ENCODE results near the gene ECE2.
A peak's percentile ranks its signal among the peaks of the same experiment; 100 is the strongest.
"Not testable (repeated sequence)": the region's sequence is repeated elsewhere in the genome, so short reads cannot be mapped to it uniquely, and the experiment has no call there.

Gene ECE2

GRCh38 chr3:184259878-184260723 lies 15.7 kb upstream of the ECE2 start:
- H3K9me3 ChIP-seq (ENCODE audit: insufficient read depth, low read depth, low read length), result no peaks in the 10 kb centered on the region
- H3K4me3 ChIP-seq (ENCODE audit: low read length), result peak overlapping the region; percentile 70
- peaks cover 64% of the 10 kb centered on the region for H3K27me3 ChIP-seq (ENCODE audit: insufficient read depth, low read length)
- 1% methylated on average over 91 of the region's 91 CpGs for WGBS
- H3K27ac ChIP-seq (ENCODE audit: low read depth, low read length), result no peak overlapping the region
- 0 out of 2 replicates have a peak overlapping the region, but pooled peaks have one; percentile 47 for H3K9ac ChIP-seq (ENCODE audit: low read depth, low read length)
- no peaks in the 10 kb centered on the region for H3K36me3 ChIP-seq (ENCODE audit: insufficient read depth, low read length)
- no peaks in the 10 kb centered on the region for H3K4me1 ChIP-seq (ENCODE audit: insufficient read depth, low read length)

GRCh38 chr3:184260724-184261269 lies 15.0 kb upstream of the ECE2 start:
- peak overlapping the region; percentile 70 for H3K4me3 ChIP-seq (ENCODE audit: low read length)

GRCh38 chr3:184261270-184261853 lies 14.5 kb upstream of the ECE2 start, which contains the start of gene CAMK2N2:
Gene CAMK2N2, minus strand, starts transcription at chr3:184261553. Its CDS starts 268 bp downstream, at chr3:184261285.
- Histone ChIP-seq H3K27me3 (ENCODE audit: insufficient read depth, low read length) (peaks cover 68% of the 10 kb centered on the region), H3K36me3 (ENCODE audit: insufficient read depth, low read length) (no peaks in the 10 kb centered on the region), H3K4me1 (ENCODE audit: insufficient read depth, low read length) (no peaks in the 10 kb centered on the region), H3K27ac (ENCODE audit: low read depth, low read length) (no peak within 1 kb of the TSS), H3K4me3 (ENCODE audit: low read length) (peak within 1 kb of the TSS; percentile 70), H3K9ac (ENCODE audit: low read depth, low read length) (peak within 1 kb of the TSS; percentile 47; the same call in 1 of the 2 replicates), H3K9me3 (ENCODE audit: insufficient read depth, low read depth, low read length) (no peaks in the 10 kb centered on the region)
- under 1% methylated on average over 66 of the region's 67 CpGs for WGBS

More at GRCh38 chr3:184260724-184261269, 15.0 kb upstream of the ECE2 start:
- H3K27me3 ChIP-seq (ENCODE audit: insufficient read depth, low read length), result peaks cover 68% of the 10 kb centered on the region
- 0 out of 2 replicates have a peak overlapping the region, but pooled peaks have one; percentile 47 for H3K9ac ChIP-seq (ENCODE audit: low read depth, low read length)
- WGBS, result under 1% methylated on average over 49 of the region's 49 CpGs
- no peak overlapping the region for H3K27ac ChIP-seq (ENCODE audit: low read depth, low read length)
- H3K4me1 ChIP-seq (ENCODE audit: insufficient read depth, low read length), result no peaks in the 10 kb centered on the region
- H3K9me3 ChIP-seq (ENCODE audit: insufficient read depth, low read depth, low read length), result no peaks in the 10 kb centered on the region
- no peaks in the 10 kb centered on the region for H3K36me3 ChIP-seq (ENCODE audit: insufficient read depth, low read length)

- peak overlapping the region; percentile 70 for H3K4me3 ChIP-seq (ENCODE audit: low read length)
- H3K36me3 ChIP-seq (ENCODE audit: insufficient read depth, low read length), result no peaks in the 10 kb centered on the region
- WGBS, result 1% methylated on average over 66 of the region's 66 CpGs
- H3K9ac ChIP-seq (ENCODE audit: low read depth, low read length), result peak overlapping the region; percentile 19; the same call in 1 of the 2 replicates
- H3K4me1 ChIP-seq (ENCODE audit: insufficient read depth, low read length), result no peaks in the 10 kb centered on the region
- H3K27ac ChIP-seq (ENCODE audit: low read depth, low read length), result no peak overlapping the region
- no peaks in the 10 kb centered on the region for H3K9me3 ChIP-seq (ENCODE audit: insufficient read depth, low read depth, low read length)
- H3K27me3 ChIP-seq (ENCODE audit: insufficient read depth, low read length), result peaks cover 68% of the 10 kb centered on the region
Observed at GRCh38 chr3:184261854-184262763, 13.7 kb upstream of the ECE2 start.

GRCh38 chr3:184262764-184263179 lies 13.1 kb upstream of the ECE2 start:
- Histone ChIP-seq H3K9ac (ENCODE audit: low read depth, low read length) (no peak overlapping the region), H3K27ac (ENCODE audit: low read depth, low read length) (no peak overlapping the region), H3K9me3 (ENCODE audit: insufficient read depth, low read depth, low read length) (no peaks in the 10 kb centered on the region), H3K27me3 (ENCODE audit: insufficient read depth, low read length) (peaks cover 67% of the 10 kb centered on the region), H3K4me1 (ENCODE audit: insufficient read depth, low read length) (no peaks in the 10 kb centered on the region), H3K36me3 (ENCODE audit: insufficient read depth, low read length) (no peaks in the 10 kb centered on the region), H3K4me3 (ENCODE audit: low read length) (peak overlapping the region; percentile 70)
- WGBS, result 23% methylated on average over 15 of the region's 15 CpGs

- not testable (repeated sequence) for H3K4me3 ChIP-seq (ENCODE audit: low read length); H3K4me1 ChIP-seq (ENCODE audit: insufficient read depth, low read length); H3K9me3 ChIP-seq (ENCODE audit: insufficient read depth, low read depth, low read length); H3K36me3 ChIP-seq (ENCODE audit: insufficient read depth, low read length); H3K9ac ChIP-seq (ENCODE audit: low read depth, low read length); H3K27ac ChIP-seq (ENCODE audit: low read depth, low read length)
- peaks cover 30% of the 10 kb centered on the region for H3K27me3 ChIP-seq (ENCODE audit: insufficient read depth, low read length)
- 73% methylated on average over 1 of the region's 1 CpG for WGBS
Observed at GRCh38 chr3:184267249-184267648, 8.6 kb upstream of the ECE2 start.

GRCh38 chr3:184272269-184272668 lies 3.6 kb upstream of the ECE2 start:
- H3K27ac ChIP-seq (ENCODE audit: low read depth, low read length), result no peak overlapping the region
- 74% methylated on average over 1 of the region's 1 CpG for WGBS
- H3K9ac ChIP-seq (ENCODE audit: low read depth, low read length), result no peak overlapping the region
- no peaks in the 10 kb centered on the region for H3K36me3 ChIP-seq (ENCODE audit: insufficient read depth, low read length)
- peaks cover 3% of the 10 kb centered on the region; the same call in 1 of the 2 replicates for H3K4me1 ChIP-seq (ENCODE audit: insufficient read depth, low read length)
- H3K4me3 ChIP-seq (ENCODE audit: low read length), result no peak overlapping the region
- no peaks in the 10 kb centered on the region for H3K9me3 ChIP-seq (ENCODE audit: insufficient read depth, low read depth, low read length)
- peaks cover 29% of the 10 kb centered on the region for H3K27me3 ChIP-seq (ENCODE audit: insufficient read depth, low read length)

- Histone ChIP-seq H3K27me3 (ENCODE audit: insufficient read depth, low read length) (peaks cover 42% of the 10 kb centered on the region), H3K4me1 (ENCODE audit: insufficient read depth, low read length) (peaks cover 3% of the 10 kb centered on the region; the same call in 1 of the 2 replicates), H3K36me3 (ENCODE audit: insufficient read depth, low read length) (no peaks in the 10 kb centered on the region), H3K9me3 (ENCODE audit: insufficient read depth, low read depth, low read length) (no peaks in the 10 kb centered on the region), H3K27ac (ENCODE audit: low read depth, low read length) (no peak overlapping the region), H3K9ac (ENCODE audit: low read depth, low read length) (no peak overlapping the region), H3K4me3 (ENCODE audit: low read length) (peak overlapping the region; percentile 45)
- 81% methylated on average over 12 of the region's 12 CpGs for WGBS
Observed at GRCh38 chr3:184275381-184275701, 481 bp upstream of the ECE2 start.

- Histone ChIP-seq H3K27ac (ENCODE audit: low read depth, low read length) (no peak overlapping the region), H3K4me1 (ENCODE audit: insufficient read depth, low read length) (peaks cover 3% of the 10 kb centered on the region; the same call in 1 of the 2 replicates), H3K9ac (ENCODE audit: low read depth, low read length) (no peak overlapping the region), H3K27me3 (ENCODE audit: insufficient read depth, low read length) (peaks cover 42% of the 10 kb centered on the region), H3K36me3 (ENCODE audit: insufficient read depth, low read length) (no peaks in the 10 kb centered on the region), H3K4me3 (ENCODE audit: low read length) (no peak overlapping the region), H3K9me3 (ENCODE audit: insufficient read depth, low read depth, low read length) (no peaks in the 10 kb centered on the region)
- WGBS, result 95% methylated on average over 6 of the region's 6 CpGs
Observed at GRCh38 chr3:184277366-184277765, 1.5 kb downstream of the ECE2 start.

GRCh38 chr3:184282941-184283340 lies 7.1 kb downstream of the ECE2 start:
- no peaks in the 10 kb centered on the region for H3K36me3 ChIP-seq (ENCODE audit: insufficient read depth, low read length)
- H3K27me3 ChIP-seq (ENCODE audit: insufficient read depth, low read length), result peaks cover 9% of the 10 kb centered on the region; the same call in 1 of the 2 replicates
- no peak overlapping the region for H3K27ac ChIP-seq (ENCODE audit: low read depth, low read length)
- H3K4me1 ChIP-seq (ENCODE audit: insufficient read depth, low read length), result no peaks in the 10 kb centered on the region
- WGBS, result 96% methylated on average over 4 of the region's 4 CpGs
- no peaks in the 10 kb centered on the region for H3K9me3 ChIP-seq (ENCODE audit: insufficient read depth, low read depth, low read length)
- no peak overlapping the region for H3K4me3 ChIP-seq (ENCODE audit: low read length)
- no peak overlapping the region for H3K9ac ChIP-seq (ENCODE audit: low read depth, low read length)

Data from HUES64 (cell line).